Measurements from ENCODE around the gene SDK2. TPM values are rescaled to one million over a fixed set of nuclear protein-coding genes. Genes with fewer than 3 reads are reported as not detected.
A peak's percentile ranks its signal among the peaks of the same experiment; 100 is the strongest.

Gene SDK2
- total RNA-seq, 1 donor from 2014 or later: 12.3 TPM

DNA sequence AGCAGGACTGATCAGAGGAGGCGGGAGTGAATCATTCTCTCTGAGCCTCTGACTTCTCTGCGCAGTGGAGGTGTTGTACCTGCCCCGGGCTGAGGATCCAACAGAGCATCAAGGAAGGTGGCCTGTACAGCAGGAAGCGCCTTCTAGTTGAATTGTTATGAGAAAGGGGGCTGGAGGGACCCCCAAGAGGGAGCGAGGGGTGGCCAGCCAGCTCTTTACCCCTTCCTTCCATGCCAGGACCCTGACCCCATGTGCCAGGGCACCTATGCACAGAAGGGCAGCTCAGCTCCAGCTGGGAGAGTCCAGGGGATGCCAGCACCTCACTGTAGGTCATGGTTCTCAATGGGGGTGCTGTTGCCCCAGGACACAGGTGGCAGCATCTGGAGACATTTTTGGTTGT lies 149.3 kb downstream of the SDK2 start:
- DNase-seq: no peak
- H3K9me3 Mint-ChIP-seq (ENCODE audit: unreplicated experiment): peaks cover 19% of the 10 kb centered on the region
- peaks cover 16% of the 10 kb centered on the region for H3K27me3 Mint-ChIP-seq (ENCODE audit: unreplicated experiment)
- H3K4me1 Mint-ChIP-seq (ENCODE audit: low read depth, unreplicated experiment): peaks cover 38% of the 10 kb centered on the region
- H3K27ac Mint-ChIP-seq (ENCODE audit: unreplicated experiment): peak overlapping the region; percentile 95
- peak overlapping the region; percentile 87 for H3K4me3 Mint-ChIP-seq (ENCODE audit: unreplicated experiment)
- peaks cover 7% of the 10 kb centered on the region for H3K36me3 Mint-ChIP-seq (ENCODE audit: unreplicated experiment)
- TF ChIP-seq CTCF (IDR thresholded peaks at IDR 0.05; ENCODE audit: partially characterized antibody, unreplicated experiment): no peak

- peak; percentile 72 for DNase-seq
- TF ChIP-seq CTCF (IDR thresholded peaks at IDR 0.05; ENCODE audit: partially characterized antibody, unreplicated experiment): no peak
- peaks cover 20% of the 10 kb centered on the region for H3K9me3 Mint-ChIP-seq (ENCODE audit: unreplicated experiment)
- peaks cover 38% of the 10 kb centered on the region for H3K4me1 Mint-ChIP-seq (ENCODE audit: low read depth, unreplicated experiment)
- H3K27ac Mint-ChIP-seq (ENCODE audit: unreplicated experiment): peak overlapping the region; percentile 95
- H3K36me3 Mint-ChIP-seq (ENCODE audit: unreplicated experiment): peaks cover 7% of the 10 kb centered on the region
- H3K27me3 Mint-ChIP-seq (ENCODE audit: unreplicated experiment): peaks cover 16% of the 10 kb centered on the region
- H3K4me3 Mint-ChIP-seq (ENCODE audit: unreplicated experiment): peak overlapping the region; percentile 87
Measured at GRCh38 chr17:73493956-73494926, 150.0 kb downstream of the SDK2 start.

- Mint-ChIP-seq H3K9me3 (ENCODE audit: unreplicated experiment) (peaks cover 20% of the 10 kb centered on the region), H3K4me3 (ENCODE audit: unreplicated experiment) (peak overlapping the region; percentile 53), H3K27ac (ENCODE audit: unreplicated experiment) (peak overlapping the region; percentile 52), H3K4me1 (ENCODE audit: low read depth, unreplicated experiment) (peaks cover 41% of the 10 kb centered on the region), H3K27me3 (ENCODE audit: unreplicated experiment) (peaks cover 16% of the 10 kb centered on the region), H3K36me3 (ENCODE audit: unreplicated experiment) (peaks cover 5% of the 10 kb centered on the region)
- TF ChIP-seq CTCF (IDR thresholded peaks at IDR 0.05; ENCODE audit: partially characterized antibody, unreplicated experiment): no peak
- peak; percentile 79 for DNase-seq
Measured at GRCh38 chr17:73492821-73493814, 151.1 kb downstream of the SDK2 start.

GRCh38 chr17:73492125-73492820 lies 152.0 kb downstream of the SDK2 start:
- peak; percentile 45 for DNase-seq
- Mint-ChIP-seq H3K27me3 (ENCODE audit: unreplicated experiment) (peaks cover 16% of the 10 kb centered on the region), H3K36me3 (ENCODE audit: unreplicated experiment) (no peaks in the 10 kb centered on the region), H3K27ac (ENCODE audit: unreplicated experiment) (peak overlapping the region; percentile 75), H3K4me3 (ENCODE audit: unreplicated experiment) (peak overlapping the region; percentile 34), H3K4me1 (ENCODE audit: low read depth, unreplicated experiment) (peaks cover 41% of the 10 kb centered on the region), H3K9me3 (ENCODE audit: unreplicated experiment) (peaks cover 20% of the 10 kb centered on the region)
- no peak for TF ChIP-seq CTCF (IDR thresholded peaks at IDR 0.05; ENCODE audit: partially characterized antibody, unreplicated experiment)

Data from glutamatergic neuron (in vitro differentiated cells).